IMR-90 (cell line): ENCODE data around the gene KAT14. TPM values are rescaled to one million over a fixed set of nuclear protein-coding genes. Genes with fewer than 3 reads are reported as not detected.

Experiments
- ATAC-seq: fragments of 200-7000 bp; cut with Tn5 transposase; 2 replicates; pipeline ENCODE4 v1.9.1; 2020; ENCODE audit warnings: low read depth, mild to moderate bottlenecking, moderate library complexity
- BruUV-seq: library from RNA; stranded (reverse); fragments of 400-500 nt; replicated peaks from 2 replicates; lab custom pipeline; 2021; lab: Mats Ljungman, UMichigan
- CTCF ChIA-PET: fragments of 300-600 bp; formaldehyde crosslinking; extraction: SDS; loops from one replicate; lab custom pipeline; 2021; ENCODE audit warnings: antibody characterized with exemption; lab: Yijun Ruan, JAX
- POLR2A ChIA-PET: fragments of 300-600 bp; sonication (Branson Sonifier 250); formaldehyde crosslinking; loops from one replicate; lab custom pipeline; 2022; ENCODE audit warnings: antibody characterized with exemption; ENCODE audit not compliant: unreplicated experiment; lab: Charles Lee
- DNase-seq: peaks from one replicate; pipeline ENCODE4 v3.0.0; 2013
- H2AFZ ChIP-seq: replicated peaks from 2 replicates; pipeline ENCODE3; 2013; ENCODE audit warnings: low read length, mild to moderate bottlenecking; ENCODE audit not compliant: poor library complexity
- H2AK5ac ChIP-seq: 2 replicates; pipeline ENCODE4 v1.6.1; 2013; ENCODE audit warnings: low read depth, low read length, inconsistent platforms
- H2AK9ac ChIP-seq: replicated peaks from 2 replicates; pipeline ENCODE3; 2013; ENCODE audit warnings: mild to moderate bottlenecking, low read depth, low read length, moderate library complexity; ENCODE audit not compliant: poor library complexity
- H2BK120ac ChIP-seq: 2 replicates; pipeline ENCODE4 v1.6.1; 2013; ENCODE audit warnings: low read depth, low read length, inconsistent platforms
- H2BK15ac ChIP-seq: 3 replicates; pipeline ENCODE4 v1.6.1; 2013; ENCODE audit warnings: low read depth, low read length, inconsistent platforms
- H2BK20ac ChIP-seq: 2 replicates; pipeline ENCODE4 v1.6.1; 2013; ENCODE audit warnings: low read depth, mild to moderate bottlenecking, inconsistent platforms, low read length, moderate library complexity
- H2BK5ac ChIP-seq: 2 replicates; pipeline ENCODE4 v1.6.1; 2013; ENCODE audit warnings: mild to moderate bottlenecking, low read depth, low read length, inconsistent platforms; ENCODE audit not compliant: poor library complexity, severe bottlenecking
- H3K14ac ChIP-seq: replicated peaks from 2 replicates; pipeline ENCODE4 v1.6.1; 2013; ENCODE audit warnings: low read depth, low read length, inconsistent platforms
- H3K18ac ChIP-seq: 2 replicates; pipeline ENCODE4 v1.6.1; 2013; ENCODE audit warnings: low read depth, low read length, control low read depth
- H3K23ac ChIP-seq: 2 replicates; pipeline ENCODE4 v1.6.1; 2013; ENCODE audit warnings: low read depth, low read length, inconsistent platforms
- H3K27ac ChIP-seq: 2 replicates; pipeline ENCODE4 v1.5.1; 2013; ENCODE audit warnings: mild to moderate bottlenecking, control low read depth, low read length; ENCODE audit not compliant: insufficient read depth
- H3K27me3 ChIP-seq: 2 replicates; pipeline ENCODE4 v1.6.1; 2013; ENCODE audit warnings: low read length; ENCODE audit not compliant: control insufficient read depth, insufficient read depth
- H3K36me3 ChIP-seq: 2 replicates; pipeline ENCODE4 v1.6.1; 2013; ENCODE audit warnings: low read length, mixed read lengths; ENCODE audit not compliant: control insufficient read depth, insufficient read depth
- H3K4ac ChIP-seq: 2 replicates; pipeline ENCODE4 v1.6.1; 2013; ENCODE audit warnings: low read depth, low read length, inconsistent platforms
- H3K4me1 ChIP-seq: 2 replicates; pipeline ENCODE4 v1.6.1; 2013; ENCODE audit warnings: low read length, mixed read lengths; ENCODE audit not compliant: control insufficient read depth, insufficient read depth
- H3K4me2 ChIP-seq: 2 replicates; pipeline ENCODE4 v1.6.1; 2013; ENCODE audit warnings: low read depth, mild to moderate bottlenecking, control low read depth, low read length, moderate library complexity
- H3K4me3 ChIP-seq: 2 replicates; pipeline ENCODE4 v1.5.1; 2013; ENCODE audit warnings: low read depth, mild to moderate bottlenecking, control low read depth, low read length, moderate library complexity; ENCODE audit not compliant: insufficient read depth
- H3K56ac ChIP-seq: 2 replicates; pipeline ENCODE4 v1.6.1; 2013; ENCODE audit warnings: low read length, inconsistent platforms; ENCODE audit not compliant: insufficient read depth; ENCODE audit errors: extremely low read depth
- H3K79me1 ChIP-seq, 2 experiments: 2 replicates each; pipeline ENCODE4 v1.6.1; 2013; ENCODE audit warnings: low read length in 2 of 2, inconsistent platforms in 1 of 2, low read depth in 1 of 2
- H3K9ac ChIP-seq: 2 replicates; pipeline ENCODE4 v1.6.1; 2013; ENCODE audit warnings: low read depth, low read length, control low read depth
- H3K9me1 ChIP-seq: 2 replicates; pipeline ENCODE4 v1.6.1; 2013; ENCODE audit warnings: low read length, inconsistent platforms; ENCODE audit not compliant: insufficient read depth
- H3K9me3 ChIP-seq: 2 replicates; pipeline ENCODE4 v1.6.1; 2013; ENCODE audit warnings: low read length; ENCODE audit not compliant: control insufficient read depth, insufficient read depth
- H4K20me1 ChIP-seq: 2 replicates; pipeline ENCODE4 v1.6.1; 2013; ENCODE audit warnings: low read length, inconsistent platforms; ENCODE audit not compliant: insufficient read depth
- H4K5ac ChIP-seq: 2 replicates; pipeline ENCODE4 v1.6.1; 2013; ENCODE audit warnings: mild to moderate bottlenecking, low read depth, low read length, control low read depth
- H4K8ac ChIP-seq, 2 experiments: 2 replicates each; pipeline ENCODE4 v1.6.1; 2013; ENCODE audit warnings: low read depth in 2 of 2, low read length in 2 of 2, control low read depth in 1 of 2, inconsistent platforms in 1 of 2
- H4K91ac ChIP-seq: 2 replicates; pipeline ENCODE4 v1.6.1; 2013; ENCODE audit warnings: low read depth, low read length, inconsistent platforms; ENCODE audit not compliant: insufficient read depth
- BHLHE40 ChIP-seq: fragments of 150-350 bp; IDR thresholded peaks from 2 replicates; pipeline ENCODE4 v1.6.1; 2016; ENCODE audit warnings: mild to moderate bottlenecking, low read depth, low read length
- CEBPB ChIP-seq: IDR thresholded peaks from 2 replicates; pipeline ENCODE4 v1.6.1; 2012; ENCODE audit warnings: low read depth, low read length, improper control_type of control experiment
- MAFK ChIP-seq: IDR thresholded peaks from 2 replicates; pipeline ENCODE4 v1.6.1; 2012; ENCODE audit warnings: low read depth, low read length, improper control_type of control experiment
- MAZ ChIP-seq: IDR thresholded peaks from 2 replicates; pipeline ENCODE4 v1.6.1; 2012; ENCODE audit warnings: low read depth, mild to moderate bottlenecking, low read length, improper control_type of control experiment, moderate library complexity, borderline replicate concordance
- POLR2A ChIP-seq: IDR thresholded peaks from 2 replicates; pipeline ENCODE4 v1.6.1; 2012; ENCODE audit warnings: mild to moderate bottlenecking, low read depth, low read length
- RAD21 ChIP-seq: IDR thresholded peaks from 2 replicates; pipeline ENCODE4 v1.6.1; 2012; ENCODE audit warnings: low read length, improper control_type of control experiment
- RCOR1 ChIP-seq: IDR thresholded peaks from 2 replicates; pipeline ENCODE4 v1.6.1; 2012; ENCODE audit warnings: mild to moderate bottlenecking, low read length, improper control_type of control experiment; ENCODE audit not compliant: insufficient replicate concordance
- RFX5 ChIP-seq: IDR thresholded peaks from 2 replicates; pipeline ENCODE4 v1.8.0; 2012; ENCODE audit warnings: low read depth, mild to moderate bottlenecking, low read length, moderate library complexity
- SMC3 ChIP-seq: fragments of 150-350 bp; IDR thresholded peaks from 2 replicates; pipeline ENCODE4 v1.6.1; 2016; ENCODE audit warnings: low read depth, mild to moderate bottlenecking, antibody characterized with exemption, low read length, moderate library complexity
- WGBS, 2 experiments: methylation state at CpG; one replicate each; pipeline versions ENCODE4 v1.1.5 to v1.1.7; 2013; ENCODE audit warnings: missing lambda C conversion rate in 2 of 2; ENCODE audit not compliant: insufficient read length in 1 of 2; ENCODE audit errors: extremely low coverage in 2 of 2; 5-methylcytosine and 5-hydroxymethylcytosine counted together
- dilution Hi-C: fragments of 300-500 bp; cut with HindIII; formaldehyde crosslinking; loops from one replicate; pipeline ENCODE4 v1.14.3; 2018; ENCODE audit warnings: low sequenced_read_pairs; ENCODE audit not compliant: unreplicated experiment
- in situ Hi-C: fragments of 300-500 bp; cut with MboI; formaldehyde crosslinking; loops from 3 replicates; pipeline ENCODE4 v1.14.3; 2019; ENCODE audit warnings: low sequenced_read_pairs, inconsistent platforms, mixed read lengths
- intact Hi-C: fragments of 100-400 bp; cut with micrococcal nuclease; formaldehyde crosslinking; loops from 2 replicates; pipeline ENCODE4 v1.10.0; 2022
- polyA plus RNA-seq, 3 experiments: library from polyadenylated mRNA; depleted of rRNA; stranded (reverse); fragments of >200 nt; gene quantifications; 2 replicates each; pipeline ENCODE4 v1.2.3, GENCODE V29; 2012; ENCODE audit warnings: low replicate concordance in 1 of 3
- total RNA-seq: library from RNA; depleted of rRNA; stranded (reverse); fragments of >200 nt; gene quantifications from 2 replicates; pipeline ENCODE4 v1.2.3, GENCODE V29; 2012

KAT14 gene
- total and polyA plus RNA-seq, 2 of the 4 experiments (the other 2 are of a cell fraction): 6.7 to 12.4 TPM

DNA sequence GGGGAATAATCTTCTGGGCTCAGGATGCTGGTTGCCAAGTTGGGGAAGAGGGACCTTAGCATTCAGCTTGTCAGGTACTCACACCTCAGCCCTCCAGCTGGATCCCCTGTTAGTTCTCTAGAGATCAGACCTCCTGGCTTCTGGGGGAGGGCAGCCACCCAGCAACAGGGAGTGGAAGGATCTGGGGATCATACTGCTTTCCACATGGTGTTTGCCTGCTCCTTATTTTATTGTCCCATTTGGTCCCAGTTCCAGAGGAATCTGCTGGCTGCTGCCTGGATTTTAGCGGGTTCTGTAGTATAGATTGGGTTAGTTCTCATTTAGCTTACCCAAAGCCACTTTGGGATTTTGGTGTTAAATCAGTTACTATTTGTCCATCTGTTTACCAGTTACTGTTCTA lies 29.3 kb downstream of the KAT14 start:
- ChIA-PET CTCF (no interaction called here), POLR2A (no interaction called here)
- H2BK5ac ChIP-seq: no peak overlapping the region
- no peak overlapping the region for H4K91ac ChIP-seq
- H3K79me1 ChIP-seq: peaks cover 4 to 14% of the 10 kb centered on the region in 2 experiments; a peak in 3 of 4 replicates
- no peak for TF ChIP-seq MAZ
- no peak for TF ChIP-seq SMC3
- TF ChIP-seq POLR2A: no peak
- TF ChIP-seq MAFK: no peak
- no peak for TF ChIP-seq BHLHE40
- no peak for TF ChIP-seq CEBPB
- no peak for TF ChIP-seq RFX5
- TF ChIP-seq RAD21: no peak
- TF ChIP-seq RCOR1: no peak
- H3K27ac ChIP-seq: no peak overlapping the region
- no peak overlapping the region for H4K8ac ChIP-seq
- ATAC-seq (no peak), DNase-seq (no peak)
- no peak overlapping the region for H3K4ac ChIP-seq
- H2BK120ac ChIP-seq: no peak overlapping the region
- dilution Hi-C loops (no loop called here), intact Hi-C loops (no loop called here), in situ Hi-C loops (no loop called here)
- no peak overlapping the region for H3K4me2 ChIP-seq
- H3K27me3 ChIP-seq: no peaks in the 10 kb centered on the region
- no peak overlapping the region for H3K18ac ChIP-seq
- no peak overlapping the region for H3K9ac ChIP-seq
- H2BK20ac ChIP-seq: no peak overlapping the region
- no TSS peak for BruUV-seq
- H2BK15ac ChIP-seq: no peak overlapping the region
- peaks cover 2% of the 10 kb centered on the region; the same call in 1 of the 2 replicates for H4K20me1 ChIP-seq
- H3K56ac ChIP-seq: no peak overlapping the region
- H3K4me1 ChIP-seq: no peaks in the 10 kb centered on the region
- no CpG with 5 or more reads among the region's 1 CpG for WGBS, 2 experiments
- H3K14ac ChIP-seq: no peak overlapping the region
- H2AK9ac ChIP-seq: no peak overlapping the region
- no peak overlapping the region for H4K5ac ChIP-seq
- H3K9me3 ChIP-seq: no peaks in the 10 kb centered on the region
- H2AK5ac ChIP-seq: no peak overlapping the region
- H3K4me3 ChIP-seq: no peak overlapping the region
- no peak overlapping the region for H2AFZ ChIP-seq
- 0 out of 2 replicates have a peak, but pooled peaks cover 8% of the 10 kb centered on the region for H3K9me1 ChIP-seq
- peaks cover 14% of the 10 kb centered on the region for H3K36me3 ChIP-seq
- H3K23ac ChIP-seq: no peak overlapping the region
